HUDEP-2 (cell line): ENCODE results near the gene INPP4A.

Source experiments
- DNase-seq, 76 experiments: peaks; one replicate each; lab custom pipeline; 2025; ENCODE audit not compliant: unreplicated experiment in 76 of 76; lab: John Stamatoyannopoulos, UW

INPP4A gene

GRCh38 chr2:98507891-98508708 is 63.4 kb downstream of the INPP4A start:
- peak in 51 of 76 experiments; percentile 3 to 63 (median 26) for DNase-seq

GRCh38 chr2:98508709-98509066 is 64.0 kb downstream of the INPP4A start:
- DNase-seq: peak in 4 of 76 experiments; percentile 22 to 34 (median 28)

GRCh38 chr2:98509542-98510321 is 65.1 kb downstream of the INPP4A start:
- DNase-seq: peak in 8 of 76 experiments; percentile 3 to 23 (median 13)

- no peak for DNase-seq
These were observed 65.6 kb downstream of the INPP4A start for GRCh38 chr2:98510322-98510662.

GRCh38 chr2:98511981-98512380 is 67.3 kb downstream of the INPP4A start:
- DNase-seq: no peak

GRCh38 chr2:98512699-98513098 is 68.0 kb downstream of the INPP4A start:
- no peak for DNase-seq

GRCh38 chr2:98514096-98514639 is 69.5 kb downstream of the INPP4A start:
- DNase-seq: no peak

- no peak for DNase-seq
These were observed 70.2 kb downstream of the INPP4A start for GRCh38 chr2:98514879-98515249.

- DNase-seq: no peak
These were observed 70.8 kb downstream of the INPP4A start for GRCh38 chr2:98515250-98515991.

GRCh38 chr2:98516571-98516970 is 71.9 kb downstream of the INPP4A start:
- DNase-seq: no peak

- DNase-seq: no peak
These were observed 73.0 kb downstream of the INPP4A start for GRCh38 chr2:98517636-98518035.

GRCh38 chr2:98518101-98518500 is 73.4 kb downstream of the INPP4A start:
- peak in 36 of 76 experiments; percentile 4 to 49 (median 18) for DNase-seq

GRCh38 chr2:98519156-98519555 is 74.5 kb downstream of the INPP4A start:
- DNase-seq: no peak

- no peak for DNase-seq
These were observed 75.2 kb downstream of the INPP4A start for GRCh38 chr2:98519851-98520250.

- no peak for DNase-seq
These were observed 76.1 kb downstream of the INPP4A start for GRCh38 chr2:98520806-98521205.

GRCh38 chr2:98521266-98521665 is 76.6 kb downstream of the INPP4A start:
- no peak for DNase-seq

GRCh38 chr2:98522854-98523253 is 78.2 kb downstream of the INPP4A start:
- DNase-seq: no peak

- DNase-seq: no peak
These were observed 79.5 kb downstream of the INPP4A start for GRCh38 chr2:98524168-98524567.

- DNase-seq: no peak
These were observed 83.7 kb downstream of the INPP4A start for GRCh38 chr2:98528349-98528748.

- DNase-seq: no peak
These were observed 85.5 kb downstream of the INPP4A start for GRCh38 chr2:98530114-98530513.

- DNase-seq: no peak
These were observed 88.1 kb downstream of the INPP4A start for GRCh38 chr2:98532756-98533155.
